Measurements from ENCODE around the gene PODN. TPM values are rescaled to one million over a fixed set of nuclear protein-coding genes. Genes with fewer than 3 reads are reported as not detected.

PODN gene
- total RNA-seq, 1 experiment from 2014 or later, result 0.23 TPM

DNA sequence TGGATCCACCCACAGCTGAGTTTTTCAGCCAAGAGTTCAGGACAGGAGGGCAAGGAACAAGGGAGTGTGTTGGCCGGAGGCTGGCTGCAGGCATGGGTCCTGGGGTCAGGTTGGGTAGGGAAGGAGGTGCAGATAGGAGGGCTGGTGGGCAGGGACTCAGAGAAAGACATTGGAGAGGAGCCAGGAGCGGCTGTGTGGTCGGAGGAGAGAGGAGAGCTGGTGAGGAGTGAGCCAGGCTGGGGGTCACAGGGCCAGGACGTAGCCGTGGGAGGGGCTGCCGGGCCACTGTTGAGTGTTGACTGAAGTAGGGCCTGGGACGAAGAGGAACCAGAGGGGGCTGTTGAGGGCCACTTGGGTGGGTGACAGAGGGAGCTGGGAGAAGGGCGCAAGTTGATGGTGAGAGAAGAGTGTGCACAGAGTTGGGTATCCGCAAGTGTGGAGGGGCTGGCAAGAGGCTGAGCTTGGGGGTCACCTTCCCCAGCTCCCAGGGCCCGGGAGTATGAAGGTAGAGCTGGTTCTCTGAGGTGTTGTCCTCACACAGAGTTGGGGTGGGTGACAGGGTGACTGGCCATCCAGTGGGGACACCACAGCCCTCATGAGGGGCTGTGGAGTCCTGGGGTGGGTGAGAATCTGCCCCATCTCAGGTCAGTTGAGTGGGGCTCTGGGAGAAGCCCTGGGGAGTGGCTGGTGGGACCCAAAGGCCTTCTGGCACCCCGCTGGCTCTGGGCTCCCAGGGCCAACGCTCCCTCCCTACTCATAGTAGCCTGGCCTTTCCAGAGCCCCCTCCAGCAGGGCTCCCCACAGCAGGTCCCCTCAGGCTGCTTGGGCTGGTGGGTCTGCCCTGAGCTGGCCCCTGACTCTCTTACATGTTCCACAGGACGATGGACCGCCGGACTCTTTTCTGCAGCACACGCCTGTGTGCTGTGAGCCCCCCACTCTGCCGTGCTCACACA lies 21.9 kb downstream of the PODN start:
- no peak overlapping the region for H3K27ac ChIP-seq (ENCODE audit: low read length)
- no peaks in the 10 kb centered on the region for H3K27me3 ChIP-seq (ENCODE audit: control insufficient read depth, insufficient read depth, low read length)
- intact Hi-C loops (cut with micrococcal nuclease; ENCODE audit: unreplicated experiment) (no loop called here), in situ Hi-C loops (cut with HindIII; ENCODE audit: low pct_unique_long_range_greater_than_20kb, low sequenced_read_pairs) (no loop called here)
- no TSS peak for BruUV-seq (replicated peaks)
- TF ChIP-seq, protein P1, sequence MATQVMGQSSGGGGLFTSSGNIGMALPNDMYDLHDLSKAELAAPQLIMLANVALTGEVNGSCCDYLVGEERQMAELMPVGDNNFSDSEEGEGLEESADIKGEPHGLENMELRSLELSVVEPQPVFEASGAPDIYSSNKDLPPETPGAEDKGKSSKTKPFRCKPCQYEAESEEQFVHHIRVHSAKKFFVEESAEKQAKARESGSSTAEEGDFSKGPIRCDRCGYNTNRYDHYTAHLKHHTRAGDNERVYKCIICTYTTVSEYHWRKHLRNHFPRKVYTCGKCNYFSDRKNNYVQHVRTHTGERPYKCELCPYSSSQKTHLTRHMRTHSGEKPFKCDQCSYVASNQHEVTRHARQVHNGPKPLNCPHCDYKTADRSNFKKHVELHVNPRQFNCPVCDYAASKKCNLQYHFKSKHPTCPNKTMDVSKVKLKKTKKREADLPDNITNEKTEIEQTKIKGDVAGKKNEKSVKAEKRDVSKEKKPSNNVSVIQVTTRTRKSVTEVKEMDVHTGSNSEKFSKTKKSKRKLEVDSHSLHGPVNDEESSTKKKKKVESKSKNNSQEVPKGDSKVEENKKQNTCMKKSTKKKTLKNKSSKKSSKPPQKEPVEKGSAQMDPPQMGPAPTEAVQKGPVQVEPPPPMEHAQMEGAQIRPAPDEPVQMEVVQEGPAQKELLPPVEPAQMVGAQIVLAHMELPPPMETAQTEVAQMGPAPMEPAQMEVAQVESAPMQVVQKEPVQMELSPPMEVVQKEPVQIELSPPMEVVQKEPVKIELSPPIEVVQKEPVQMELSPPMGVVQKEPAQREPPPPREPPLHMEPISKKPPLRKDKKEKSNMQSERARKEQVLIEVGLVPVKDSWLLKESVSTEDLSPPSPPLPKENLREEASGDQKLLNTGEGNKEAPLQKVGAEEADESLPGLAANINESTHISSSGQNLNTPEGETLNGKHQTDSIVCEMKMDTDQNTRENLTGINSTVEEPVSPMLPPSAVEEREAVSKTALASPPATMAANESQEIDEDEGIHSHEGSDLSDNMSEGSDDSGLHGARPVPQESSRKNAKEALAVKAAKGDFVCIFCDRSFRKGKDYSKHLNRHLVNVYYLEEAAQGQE (IDR thresholded peaks at IDR 0.05; ENCODE audit: insufficient read depth in 1 of 2, low read depth in 2 of 2, low read length in 1 of 2), result no peak
- no peak for TF ChIP-seq SIN3A (IDR thresholded peaks at IDR 0.05; ENCODE audit: borderline replicate concordance, insufficient read depth, low read depth, low read length)
- TF ChIP-seq, protein P2, sequence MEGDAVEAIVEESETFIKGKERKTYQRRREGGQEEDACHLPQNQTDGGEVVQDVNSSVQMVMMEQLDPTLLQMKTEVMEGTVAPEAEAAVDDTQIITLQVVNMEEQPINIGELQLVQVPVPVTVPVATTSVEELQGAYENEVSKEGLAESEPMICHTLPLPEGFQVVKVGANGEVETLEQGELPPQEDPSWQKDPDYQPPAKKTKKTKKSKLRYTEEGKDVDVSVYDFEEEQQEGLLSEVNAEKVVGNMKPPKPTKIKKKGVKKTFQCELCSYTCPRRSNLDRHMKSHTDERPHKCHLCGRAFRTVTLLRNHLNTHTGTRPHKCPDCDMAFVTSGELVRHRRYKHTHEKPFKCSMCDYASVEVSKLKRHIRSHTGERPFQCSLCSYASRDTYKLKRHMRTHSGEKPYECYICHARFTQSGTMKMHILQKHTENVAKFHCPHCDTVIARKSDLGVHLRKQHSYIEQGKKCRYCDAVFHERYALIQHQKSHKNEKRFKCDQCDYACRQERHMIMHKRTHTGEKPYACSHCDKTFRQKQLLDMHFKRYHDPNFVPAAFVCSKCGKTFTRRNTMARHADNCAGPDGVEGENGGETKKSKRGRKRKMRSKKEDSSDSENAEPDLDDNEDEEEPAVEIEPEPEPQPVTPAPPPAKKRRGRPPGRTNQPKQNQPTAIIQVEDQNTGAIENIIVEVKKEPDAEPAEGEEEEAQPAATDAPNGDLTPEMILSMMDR (IDR thresholded peaks at IDR 0.05), result no peak
- no peak for TF ChIP-seq TCF7L2 (IDR thresholded peaks at IDR 0.05; ENCODE audit: low read depth, low read length)
- no peak for TF ChIP-seq POLR2AphosphoS5 (IDR thresholded peaks at IDR 0.05; ENCODE audit: low read depth, low read length)
- H3K4me1 ChIP-seq (ENCODE audit: control insufficient read depth, insufficient read depth, low read length), result no peaks in the 10 kb centered on the region
- ChIA-PET POLR2A (no interaction called here), CTCF (no interaction called here)
- ATAC-seq, result no peak
- H3K9me3 ChIP-seq (ENCODE audit: control insufficient read depth, insufficient read depth, low read depth, low read length), result no peaks in the 10 kb centered on the region
- no peaks in the 10 kb centered on the region for H3K36me3 ChIP-seq (ENCODE audit: control insufficient read depth, insufficient read depth, low read length)
- H3K4me3 ChIP-seq (ENCODE audit: low read depth in 2 of 2, low read length in 2 of 2), result no peak overlapping the region
- no peak for DNase-seq (ENCODE audit: low read depth, low spot score)

DNA sequence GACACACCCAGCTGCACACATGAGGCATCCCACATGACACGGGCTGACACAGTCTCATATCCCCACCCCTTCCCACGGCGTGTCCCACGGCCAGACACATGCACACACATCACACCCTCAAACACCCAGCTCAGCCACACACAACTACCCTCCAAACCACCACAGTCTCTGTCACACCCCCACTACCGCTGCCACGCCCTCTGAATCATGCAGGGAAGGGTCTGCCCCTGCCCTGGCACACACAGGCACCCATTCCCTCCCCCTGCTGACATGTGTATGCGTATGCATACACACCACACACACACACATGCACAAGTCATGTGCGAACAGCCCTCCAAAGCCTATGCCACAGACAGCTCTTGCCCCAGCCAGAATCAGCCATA lies 22.6 kb downstream of the PODN start:
- no TSS peak for BruUV-seq (replicated peaks)
- in situ Hi-C loops (cut with HindIII; ENCODE audit: low pct_unique_long_range_greater_than_20kb, low sequenced_read_pairs) (no loop called here), intact Hi-C loops (cut with micrococcal nuclease; ENCODE audit: unreplicated experiment) (no loop called here)
- Histone ChIP-seq H3K27ac (ENCODE audit: low read length) (no peak overlapping the region), H3K27me3 (ENCODE audit: control insufficient read depth, insufficient read depth, low read length) (no peaks in the 10 kb centered on the region), H3K9me3 (ENCODE audit: control insufficient read depth, insufficient read depth, low read depth, low read length) (no peaks in the 10 kb centered on the region), H3K36me3 (ENCODE audit: control insufficient read depth, insufficient read depth, low read length) (no peaks in the 10 kb centered on the region), H3K4me3 (ENCODE audit: low read depth in 2 of 2, low read length in 2 of 2) (no peak overlapping the region), H3K4me1 (ENCODE audit: control insufficient read depth, insufficient read depth, low read length) (no peaks in the 10 kb centered on the region)
- ChIA-PET POLR2A (no interaction called here), CTCF (interaction anchor here (0.5 kb wide), 1 partner anchor 127 kb away, joined by 3 read pairs; no protein-coding TSS in a partner anchor)
- DNase-seq (ENCODE audit: low read depth, low spot score) (no peak), ATAC-seq (no peak)
- TF ChIP-seq TCF7L2 (IDR thresholded peaks at IDR 0.05; ENCODE audit: low read depth, low read length) (no peak), POLR2AphosphoS5 (IDR thresholded peaks at IDR 0.05; ENCODE audit: low read depth, low read length) (no peak), SIN3A (IDR thresholded peaks at IDR 0.05; ENCODE audit: borderline replicate concordance, insufficient read depth, low read depth, low read length) (no peak)
- TF ChIP-seq, protein P1 (IDR thresholded peaks at IDR 0.05; ENCODE audit: insufficient read depth in 1 of 2, low read depth in 2 of 2, low read length in 1 of 2), result no peak
- TF ChIP-seq, protein P2 (IDR thresholded peaks at IDR 0.05), result no peak

Measured in Panc1 (cell line).